Lower leg skin (tissue), 4 donors: ENCODE data around the gene ZNF175. TPM values are rescaled to one million over a fixed set of nuclear protein-coding genes. Genes with fewer than 3 reads are reported as not detected.

Experiments
- DNase-seq, 2 donors: peaks; one replicate each; pipeline ENCODE4 v3.0.0-alpha.2; 2019; ENCODE audit warnings: low spot score in 2 of 2
- H3K4me3 ChIP-seq: fragments of 200-600 bp; sonication (generic); 2 replicates; pipeline ENCODE4 v1.5.1; 2017; ENCODE audit warnings: mild to moderate bottlenecking, low read depth; ENCODE audit not compliant: poor library complexity, severe bottlenecking
- POLR2A ChIP-seq, 2 donors: fragments of 450-650 bp; IDR thresholded peaks; one replicate each; pipeline ENCODE4 v1.6.1; 2016 to 2017; ENCODE audit warnings: antibody characterized with exemption in 2 of 2, mild to moderate bottlenecking in 1 of 2, moderate library complexity in 1 of 2
- intact Hi-C: fragments of 100-400 bp; cut with DNase I; formaldehyde crosslinking; loops from one replicate; pipeline ENCODE4 v1.15.0; 2023; ENCODE audit warnings: low total_unique reads
- total RNA-seq, 4 donors: library from RNA; depleted of rRNA; stranded (reverse); fragments of >200 nt; gene quantifications; one replicate each; pipeline ENCODE4 v1.1.0, GENCODE V29; 2016
- TF ChIP-seq, protein P1 (sequence below), 3 donors: fragments of 450-650 bp; IDR thresholded peaks; one replicate each; pipeline ENCODE4 v1.5.1; 2016; ENCODE audit warnings: antibody characterized with exemption in 3 of 3, mild to moderate bottlenecking in 3 of 3, moderate library complexity in 2 of 3

The ZNF175 gene
- total RNA-seq, 4 donors from 2014 or later, result 2.0 to 5.3 (median 2.5) TPM

DNA sequence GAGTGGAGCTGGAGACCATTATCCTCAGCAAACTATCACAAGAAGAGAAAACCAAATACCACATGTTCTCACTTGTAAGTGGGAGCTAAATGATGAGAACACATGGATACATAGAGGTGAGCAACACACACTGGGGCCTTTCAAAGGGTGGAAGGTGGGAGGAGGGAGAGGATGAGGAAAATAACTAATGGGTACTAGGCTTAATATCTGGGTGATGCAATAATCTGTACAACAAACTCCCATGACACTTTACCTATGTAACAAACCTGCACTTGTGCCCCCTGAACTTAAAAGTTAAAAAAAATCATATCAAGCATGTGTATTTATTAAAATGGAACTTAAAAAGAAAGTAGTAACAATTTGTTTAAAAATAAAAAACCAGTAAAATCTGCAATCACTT is 70.6 kb downstream of the ZNF175 start:
- no peak for DNase-seq
- TF ChIP-seq POLR2A (IDR thresholded peaks at IDR 0.05), result no peak
- TF ChIP-seq, protein P1, sequence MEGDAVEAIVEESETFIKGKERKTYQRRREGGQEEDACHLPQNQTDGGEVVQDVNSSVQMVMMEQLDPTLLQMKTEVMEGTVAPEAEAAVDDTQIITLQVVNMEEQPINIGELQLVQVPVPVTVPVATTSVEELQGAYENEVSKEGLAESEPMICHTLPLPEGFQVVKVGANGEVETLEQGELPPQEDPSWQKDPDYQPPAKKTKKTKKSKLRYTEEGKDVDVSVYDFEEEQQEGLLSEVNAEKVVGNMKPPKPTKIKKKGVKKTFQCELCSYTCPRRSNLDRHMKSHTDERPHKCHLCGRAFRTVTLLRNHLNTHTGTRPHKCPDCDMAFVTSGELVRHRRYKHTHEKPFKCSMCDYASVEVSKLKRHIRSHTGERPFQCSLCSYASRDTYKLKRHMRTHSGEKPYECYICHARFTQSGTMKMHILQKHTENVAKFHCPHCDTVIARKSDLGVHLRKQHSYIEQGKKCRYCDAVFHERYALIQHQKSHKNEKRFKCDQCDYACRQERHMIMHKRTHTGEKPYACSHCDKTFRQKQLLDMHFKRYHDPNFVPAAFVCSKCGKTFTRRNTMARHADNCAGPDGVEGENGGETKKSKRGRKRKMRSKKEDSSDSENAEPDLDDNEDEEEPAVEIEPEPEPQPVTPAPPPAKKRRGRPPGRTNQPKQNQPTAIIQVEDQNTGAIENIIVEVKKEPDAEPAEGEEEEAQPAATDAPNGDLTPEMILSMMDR (IDR thresholded peaks at IDR 0.05), result no peak
- H3K4me3 ChIP-seq, result no peak overlapping the region
- intact Hi-C loops, result no loop called here

Other genes starting within 250 kb of the ZNF175 start
- gene VSIG10L, start 229.1 kb upstream of the ZNF175 start, total RNA-seq, result 10 to 100 TPM; 31.0 to 42.9 (median 39.5) TPM
- gene ETFB, start 204.9 kb upstream of the ZNF175 start, total RNA-seq, result 10 to 100 TPM; 52.5 to 79.2 (median 74.5) TPM
- gene CLDND2, start 202.3 kb upstream of the ZNF175 start, total RNA-seq, result 1 to 10 TPM in 1 of 4 donors, not detected in 3; 1.8 TPM
- 1 to 10 TPM in 1 of 4 donors, not detected in 3; 1.3 TPM for gene NKG7, start 198.6 kb upstream of the ZNF175 start, total RNA-seq
- not detected for gene LIM2, start 183.3 kb upstream of the ZNF175 start, total RNA-seq
- not detected for gene C19orf84, start 180.7 kb upstream of the ZNF175 start, total RNA-seq
- 1 to 10 TPM in 3 of 4 donors, under 1 TPM in 1; 0.53 to 8.6 (median 1.8) TPM for gene SIGLEC10, start 153.6 kb upstream of the ZNF175 start, total RNA-seq
- gene SIGLEC8, start 112.8 kb upstream of the ZNF175 start, total RNA-seq, result under 1 TPM in 3 of 4 donors, not detected in 1; 0.27 to 0.65 (median 0.38) TPM
- not detected for gene CEACAM18, start 92.7 kb upstream of the ZNF175 start, total RNA-seq
- gene SIGLEC12, start 69.5 kb upstream of the ZNF175 start, total RNA-seq, result under 1 TPM in 1 of 4 donors, not detected in 3; 0.54 TPM
- 1 to 10 TPM in 1 of 4 donors, under 1 TPM in 1, not detected in 2; 0.47 to 3.4 TPM for gene SIGLEC6, start 39.6 kb upstream of the ZNF175 start, total RNA-seq
- gene SIGLEC5, start 59.1 kb downstream of the ZNF175 start, total RNA-seq, result under 1 TPM in 2 of 4 donors, not detected in 2; 0.72 to 0.76 TPM
- gene SIGLEC14, start 75.5 kb downstream of the ZNF175 start, total RNA-seq, result 1 to 10 TPM in 1 of 4 donors, under 1 TPM in 1, not detected in 2; 0.84 to 1.0 TPM
- 1 to 10 TPM in 3 of 4 donors, under 1 TPM in 1; 0.74 to 5.1 (median 3.6) TPM for gene SPACA6, start 122.0 kb downstream of the ZNF175 start, total RNA-seq
- gene HAS1, start 152.7 kb downstream of the ZNF175 start, total RNA-seq, result 1 to 10 TPM in 2 of 4 donors, under 1 TPM in 1, not detected in 1; 0.97 to 2.4 (median 2.4) TPM
- gene FPR1, start 180.6 kb downstream of the ZNF175 start, total RNA-seq, result 1 to 10 TPM; 1.7 to 7.6 (median 4.1) TPM
- gene FPR2, start 189.9 kb downstream of the ZNF175 start, total RNA-seq, result under 1 TPM in 2 of 4 donors, not detected in 2; 0.13 to 0.34 TPM
- gene FPR3, start 223.9 kb downstream of the ZNF175 start, total RNA-seq, result 1 to 10 TPM; 2.2 to 3.9 (median 2.4) TPM